Panc1 (cell line): ENCODE data around the gene BRICD5. TPM values are rescaled to one million over a fixed set of nuclear protein-coding genes. Genes with fewer than 3 reads are reported as not detected.

ENCODE experiments used
- ATAC-seq: fragments of 200-7000 bp; cut with Tn5 transposase; 2 replicates; pipeline ENCODE4 v1.9.1; 2020; ENCODE audit warnings: mild to moderate bottlenecking, moderate library complexity
- BruUV-seq: library from RNA; stranded (reverse); fragments of 400-500 nt; replicated peaks from 2 replicates; lab custom pipeline; 2021; lab: Mats Ljungman, UMichigan
- CTCF ChIA-PET: fragments of 300-600 bp; sonication (Branson Sonifier 250); formaldehyde crosslinking; loops from one replicate; lab custom pipeline; 2022; ENCODE audit warnings: antibody characterized with exemption; lab: Charles Lee
- POLR2A ChIA-PET: fragments of 300-600 bp; sonication (Branson Sonifier 250); formaldehyde crosslinking; loops from one replicate; lab custom pipeline; 2022; ENCODE audit warnings: antibody characterized with exemption; lab: Charles Lee
- DNase-seq: peaks from one replicate; pipeline ENCODE4 v3.0.0-alpha.2; 2010; ENCODE audit warnings: low read depth, low spot score
- H3K27ac ChIP-seq: 2 replicates; pipeline ENCODE4 v1.5.1; 2011; ENCODE audit warnings: mild to moderate bottlenecking, low read length, inconsistent platforms
- H3K27me3 ChIP-seq: fragments of 200-500 bp; sonication (Bioruptor generic); 2 replicates; pipeline ENCODE4 v1.6.0; 2014; ENCODE audit warnings: low read length, inconsistent platforms; ENCODE audit not compliant: control insufficient read depth, insufficient read depth
- H3K36me3 ChIP-seq: fragments of 200-500 bp; sonication (Bioruptor generic); 2 replicates; pipeline ENCODE4 v1.5.1; 2014; ENCODE audit warnings: inconsistent platforms, mild to moderate bottlenecking, low read length, moderate library complexity; ENCODE audit not compliant: control insufficient read depth, insufficient read depth
- H3K4me1 ChIP-seq: 2 replicates; pipeline ENCODE4 v1.5.1; 2011; ENCODE audit warnings: inconsistent platforms, mild to moderate bottlenecking, low read length, moderate library complexity; ENCODE audit not compliant: control insufficient read depth, insufficient read depth
- H3K4me3 ChIP-seq, 2 experiments: 2 replicates each; pipeline ENCODE4 v1.5.1; 2011 to 2012; ENCODE audit warnings: low read depth in 2 of 2, low read length in 2 of 2, mild to moderate bottlenecking in 2 of 2, inconsistent platforms in 1 of 2, moderate library complexity in 1 of 2
- H3K9me3 ChIP-seq: fragments of 200-500 bp; sonication (Bioruptor generic); 2 replicates; pipeline ENCODE4 v1.5.1; 2014; ENCODE audit warnings: low read depth, mild to moderate bottlenecking, inconsistent platforms, low read length, moderate library complexity; ENCODE audit not compliant: control insufficient read depth, insufficient read depth
- CTCF ChIP-seq: fragments of 450-650 bp; IDR thresholded peaks from 2 replicates; pipeline ENCODE4 v1.5.1; 2017; ENCODE audit warnings: mild to moderate bottlenecking
- POLR2AphosphoS5 ChIP-seq: IDR thresholded peaks from 2 replicates; pipeline ENCODE4 v1.6.1; 2012; ENCODE audit warnings: mild to moderate bottlenecking, low read depth, low read length, moderate library complexity
- SIN3A ChIP-seq: IDR thresholded peaks from 2 replicates; pipeline ENCODE4 v1.6.1; 2012; ENCODE audit warnings: low read depth, mild to moderate bottlenecking, low read length, moderate library complexity, borderline replicate concordance; ENCODE audit not compliant: insufficient read depth
- TCF7L2 ChIP-seq: IDR thresholded peaks from 2 replicates; pipeline ENCODE4 v1.6.1; 2011; ENCODE audit warnings: mild to moderate bottlenecking, low read depth, low read length, inconsistent platforms
- in situ Hi-C: cut with HindIII; loops from 2 replicates; pipeline ENCODE4 v1.10.0; 2016; ENCODE audit warnings: low sequenced_read_pairs, low pct_unique_long_range_greater_than_20kb
- intact Hi-C: fragments of 100-400 bp; cut with micrococcal nuclease; formaldehyde crosslinking; loops from one replicate; pipeline ENCODE4 v1.10.0; 2022; ENCODE audit not compliant: unreplicated experiment
- total RNA-seq: library from RNA; stranded (reverse); gene quantifications from one replicate; pipeline ENCODE4 v1.2.1, GENCODE V29; 2021; ENCODE audit not compliant: unreplicated experiment
- TF ChIP-seq, protein P1 (sequence below), 2 experiments: IDR thresholded peaks; 2 replicates each; pipeline ENCODE4 v1.6.1; 2011 to 2012; ENCODE audit warnings: low read depth in 2 of 2, control low read depth in 1 of 2, low read length in 1 of 2, mild to moderate bottlenecking in 1 of 2, moderate library complexity in 1 of 2; ENCODE audit not compliant: insufficient read depth in 1 of 2

Gene BRICD5
- total RNA-seq, 1 experiment from 2014 or later: 8.7 TPM

- Histone ChIP-seq H3K4me1 (peaks cover 22% of the 10 kb centered on the region), H3K27ac (peak within 1 kb of the TSS; percentile 90), H3K36me3 (peaks cover under 1% of the 10 kb centered on the region; the same call in 1 of the 2 replicates), H3K27me3 (no peaks in the 10 kb centered on the region), H3K4me3 (peak within 1 kb of the TSS; percentile 73 to 87), H3K9me3 (no peaks in the 10 kb centered on the region)
- POLR2A ChIA-PET: interaction anchor here (0.5 to 1.2 kb wide), 5 partner anchors 13 to 326 kb away, joined by 3 to 14 read pairs (median 3); partner anchors contain the start of genes PGP and TRAF7
- intact Hi-C loops (no loop called here), in situ Hi-C loops (no loop called here)
- DNase-seq (peak; percentile 64), ATAC-seq (peak; percentile 90)
- CTCF ChIA-PET: interaction anchor here (0.5 to 1.0 kb wide), 4 partner anchors 56 to 217 kb away, joined by 3 to 4 read pairs (median 4); no protein-coding TSS in a partner anchor
- TF ChIP-seq POLR2AphosphoS5 (peak; percentile 97), TCF7L2 (peak; percentile 90), SIN3A (peak; percentile 61; the same call in 1 of the 2 replicates), CTCF (no peak; the same call in 1 of the 2 replicates)
- TF ChIP-seq, protein P1, sequence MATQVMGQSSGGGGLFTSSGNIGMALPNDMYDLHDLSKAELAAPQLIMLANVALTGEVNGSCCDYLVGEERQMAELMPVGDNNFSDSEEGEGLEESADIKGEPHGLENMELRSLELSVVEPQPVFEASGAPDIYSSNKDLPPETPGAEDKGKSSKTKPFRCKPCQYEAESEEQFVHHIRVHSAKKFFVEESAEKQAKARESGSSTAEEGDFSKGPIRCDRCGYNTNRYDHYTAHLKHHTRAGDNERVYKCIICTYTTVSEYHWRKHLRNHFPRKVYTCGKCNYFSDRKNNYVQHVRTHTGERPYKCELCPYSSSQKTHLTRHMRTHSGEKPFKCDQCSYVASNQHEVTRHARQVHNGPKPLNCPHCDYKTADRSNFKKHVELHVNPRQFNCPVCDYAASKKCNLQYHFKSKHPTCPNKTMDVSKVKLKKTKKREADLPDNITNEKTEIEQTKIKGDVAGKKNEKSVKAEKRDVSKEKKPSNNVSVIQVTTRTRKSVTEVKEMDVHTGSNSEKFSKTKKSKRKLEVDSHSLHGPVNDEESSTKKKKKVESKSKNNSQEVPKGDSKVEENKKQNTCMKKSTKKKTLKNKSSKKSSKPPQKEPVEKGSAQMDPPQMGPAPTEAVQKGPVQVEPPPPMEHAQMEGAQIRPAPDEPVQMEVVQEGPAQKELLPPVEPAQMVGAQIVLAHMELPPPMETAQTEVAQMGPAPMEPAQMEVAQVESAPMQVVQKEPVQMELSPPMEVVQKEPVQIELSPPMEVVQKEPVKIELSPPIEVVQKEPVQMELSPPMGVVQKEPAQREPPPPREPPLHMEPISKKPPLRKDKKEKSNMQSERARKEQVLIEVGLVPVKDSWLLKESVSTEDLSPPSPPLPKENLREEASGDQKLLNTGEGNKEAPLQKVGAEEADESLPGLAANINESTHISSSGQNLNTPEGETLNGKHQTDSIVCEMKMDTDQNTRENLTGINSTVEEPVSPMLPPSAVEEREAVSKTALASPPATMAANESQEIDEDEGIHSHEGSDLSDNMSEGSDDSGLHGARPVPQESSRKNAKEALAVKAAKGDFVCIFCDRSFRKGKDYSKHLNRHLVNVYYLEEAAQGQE (IDR thresholded peaks at IDR 0.05; ENCODE audit: insufficient read depth in 1 of 2, low read depth in 2 of 2, low read length in 1 of 2): peak in 1 of 2 experiments; percentile 62; a peak in 1 of 4 replicates
- no TSS peak for BruUV-seq
Measured at GRCh38 chr16:2251296-2252111, 40.8 kb upstream of the BRICD5 start, which contains the start of gene ECI1. Gene ECI1 (minus strand): TSS chr16:2251587. CDS start chr16:2251566, 21 bp downstream.

DNA sequence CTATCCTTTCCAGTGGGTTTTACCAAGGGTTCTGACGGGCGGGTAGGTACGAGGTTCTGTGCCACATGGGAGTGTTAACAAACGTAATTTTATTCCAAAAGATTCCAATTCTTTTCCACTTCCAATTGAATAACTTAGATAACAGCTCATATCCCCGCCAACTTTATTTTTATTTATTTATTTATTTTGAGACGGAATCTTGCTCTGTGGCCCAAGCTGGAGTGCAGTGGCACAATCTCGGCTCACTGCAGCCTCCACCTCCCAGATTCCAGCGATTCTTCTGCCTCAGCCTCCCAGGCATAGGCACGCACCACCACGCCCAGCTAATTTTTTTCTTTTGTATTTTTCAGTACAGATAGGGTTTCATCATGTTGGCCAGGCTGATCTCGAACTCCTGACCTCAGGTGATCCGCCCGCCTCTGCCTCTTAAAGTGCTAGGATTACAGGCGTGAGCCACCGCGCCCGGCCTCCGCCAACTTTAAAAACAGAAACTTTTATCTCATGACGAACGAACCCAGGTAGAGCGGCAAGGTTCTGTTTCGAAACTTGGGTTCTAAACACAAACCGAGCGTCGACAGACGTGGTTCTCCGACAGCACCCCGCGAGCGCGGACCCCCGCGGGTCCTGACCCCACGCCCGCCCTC lies 40.1 kb upstream of the BRICD5 start:
- Histone ChIP-seq H3K9me3 (no peaks in the 10 kb centered on the region), H3K4me3 (peak overlapping the region; percentile 73 to 87), H3K4me1 (peaks cover 22% of the 10 kb centered on the region), H3K27ac (peak overlapping the region; percentile 90), H3K27me3 (no peaks in the 10 kb centered on the region), H3K36me3 (no peaks in the 10 kb centered on the region; the same call in 1 of the 2 replicates)
- CTCF ChIA-PET: interaction anchor here (0.7 to 1.0 kb wide), 2 partner anchors 12 to 56 kb away, joined by 3 to 11 read pairs; no protein-coding TSS in a partner anchor
- POLR2A ChIA-PET: interaction anchor here (0.6 to 1.0 kb wide), 4 partner anchors 95 to 724 kb away, joined by 3 to 15 read pairs (median 6); partner anchors contain the start of gene TRAF7
- in situ Hi-C loops: no loop called here
- BruUV-seq: TSS peak; percentile 88
- TF ChIP-seq TCF7L2: no peak
- TF ChIP-seq SIN3A: no peak
- TF ChIP-seq, protein P1 (IDR thresholded peaks at IDR 0.05; ENCODE audit: insufficient read depth in 1 of 2, low read depth in 2 of 2, low read length in 1 of 2): no peak
- TF ChIP-seq POLR2AphosphoS5: 0 out of 2 replicates have a peak, but pooled peaks have one; percentile 36
- intact Hi-C loops: no loop called here
- ATAC-seq (peak; percentile 2; the same call in 1 of the 2 replicates), DNase-seq (no peak)
